ENCODE results near the gene CCDC57.
A peak's percentile ranks its signal among the peaks of the same experiment; 100 is the strongest.

Gene CCDC57

GRCh38 chr17:82186221-82186620 is 26.4 kb downstream of the CCDC57 start:
- DNase-seq (ENCODE audit: low spot score) = no peak
- TF ChIP-seq CTCF (conservative IDR thresholded peaks at IDR 0.05; ENCODE audit: low read depth) = no peak
- POLR2A ChIA-PET (ENCODE audit: low non-redundant PET) = no interaction called here
- CTCF ChIA-PET = interaction anchor here (0.6 kb wide), 1 partner anchor 385 kb away, joined by 6 read pairs; no protein-coding TSS in a partner anchor
- no peak overlapping the region for H3K27ac ChIP-seq

GRCh38 chr17:82184761-82185160 is 27.9 kb downstream of the CCDC57 start:
- ChIA-PET POLR2A (ENCODE audit: low non-redundant PET) (no interaction called here), CTCF (no interaction called here)
- DNase-seq (ENCODE audit: low spot score) = no peak
- no peak for TF ChIP-seq CTCF (conservative IDR thresholded peaks at IDR 0.05; ENCODE audit: low read depth)
- no peak overlapping the region for H3K27ac ChIP-seq

GRCh38 chr17:82180776-82181528 is 31.7 kb downstream of the CCDC57 start:
- no peak for TF ChIP-seq CTCF (conservative IDR thresholded peaks at IDR 0.05; ENCODE audit: low read depth)
- CTCF ChIA-PET = no interaction called here
- POLR2A ChIA-PET (ENCODE audit: low non-redundant PET) = no interaction called here
- DNase-seq (ENCODE audit: low spot score) = no peak
- peak overlapping the region; percentile 9; the same call in 1 of the 2 replicates for H3K27ac ChIP-seq

GRCh38 chr17:82179946-82180475 is 32.6 kb downstream of the CCDC57 start:
- POLR2A ChIA-PET (ENCODE audit: low non-redundant PET) = no interaction called here
- no peak for DNase-seq (ENCODE audit: low spot score)
- H3K27ac ChIP-seq = 0 out of 2 replicates have a peak overlapping the region, but pooled peaks have one; percentile 9
- CTCF ChIA-PET = interaction anchor here (0.7 kb wide), 1 partner anchor 116 kb away, joined by 3 read pairs; no protein-coding TSS in a partner anchor
- no peak for TF ChIP-seq CTCF (conservative IDR thresholded peaks at IDR 0.05; ENCODE audit: low read depth)

- TF ChIP-seq CTCF (conservative IDR thresholded peaks at IDR 0.05; ENCODE audit: low read depth) = no peak
- POLR2A ChIA-PET (ENCODE audit: low non-redundant PET) = no interaction called here
- DNase-seq (ENCODE audit: low spot score) = no peak
- no peak overlapping the region for H3K27ac ChIP-seq
- CTCF ChIA-PET = no interaction called here
Observed at GRCh38 chr17:82179412-82179811, 33.2 kb downstream of the CCDC57 start.

GRCh38 chr17:82178499-82179261 is 34.0 kb downstream of the CCDC57 start:
- no peak for TF ChIP-seq CTCF (conservative IDR thresholded peaks at IDR 0.05; ENCODE audit: low read depth)
- POLR2A ChIA-PET (ENCODE audit: low non-redundant PET) = no interaction called here
- DNase-seq (ENCODE audit: low spot score) = no peak
- H3K27ac ChIP-seq = no peak overlapping the region
- CTCF ChIA-PET = interaction anchor here (0.6 kb wide), 1 partner anchor 148 kb away, joined by 5 read pairs; no protein-coding TSS in a partner anchor
